HuH-7 (cell line): Measurements from ENCODE around the gene TATDN3.
A peak's percentile ranks its signal among the peaks of the same experiment; 100 is the strongest.
"Not testable (repeated sequence)": the region's sequence is repeated elsewhere in the genome, so short reads cannot be mapped to it uniquely, and the experiment has no call there.

ENCODE experiments used
- DNase-seq: peaks from one replicate; pipeline ENCODE4 v3.0.0; 2011; ENCODE audit warnings: low spot score

Gene TATDN3

DNA sequence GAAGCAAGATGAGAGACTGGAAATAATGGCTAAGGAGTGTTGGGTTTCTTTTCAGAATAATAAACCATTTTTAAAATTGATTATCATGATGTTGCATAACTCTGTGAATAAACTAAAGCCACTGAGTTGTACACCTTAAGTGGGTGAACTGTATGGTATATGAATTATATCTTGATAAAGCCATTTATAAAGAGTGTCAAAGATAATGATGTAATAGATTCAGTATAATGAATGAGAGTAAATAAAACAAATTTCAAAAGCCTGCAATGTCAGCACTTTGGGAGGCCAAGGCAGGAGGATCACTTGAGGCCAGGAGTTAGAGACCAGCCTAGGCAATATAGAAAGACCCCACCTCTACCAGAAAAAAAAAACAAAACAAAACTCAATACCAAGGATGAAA, 16.5 kb upstream of the TATDN3 start:
- no peak for DNase-seq

DNA sequence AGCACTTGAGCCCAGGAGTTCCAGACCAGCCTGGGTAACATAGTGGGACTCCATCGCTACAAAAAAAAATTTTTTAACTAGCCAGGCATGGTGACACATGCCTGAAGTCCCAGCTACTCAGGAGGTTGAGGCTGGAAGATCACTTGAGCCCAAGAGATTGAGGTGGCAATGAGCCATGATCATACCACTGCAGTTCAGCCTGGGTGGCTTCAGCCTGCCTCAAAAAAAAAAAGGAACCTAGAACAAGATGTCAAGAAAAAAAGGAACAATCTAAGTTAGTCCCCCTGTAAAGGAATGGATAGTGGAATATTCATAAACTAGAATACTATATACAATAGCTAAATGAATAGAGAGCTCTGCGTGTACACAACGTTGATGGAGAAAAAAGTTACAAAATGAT, 14.5 kb upstream of the TATDN3 start:
- no peak for DNase-seq

DNA sequence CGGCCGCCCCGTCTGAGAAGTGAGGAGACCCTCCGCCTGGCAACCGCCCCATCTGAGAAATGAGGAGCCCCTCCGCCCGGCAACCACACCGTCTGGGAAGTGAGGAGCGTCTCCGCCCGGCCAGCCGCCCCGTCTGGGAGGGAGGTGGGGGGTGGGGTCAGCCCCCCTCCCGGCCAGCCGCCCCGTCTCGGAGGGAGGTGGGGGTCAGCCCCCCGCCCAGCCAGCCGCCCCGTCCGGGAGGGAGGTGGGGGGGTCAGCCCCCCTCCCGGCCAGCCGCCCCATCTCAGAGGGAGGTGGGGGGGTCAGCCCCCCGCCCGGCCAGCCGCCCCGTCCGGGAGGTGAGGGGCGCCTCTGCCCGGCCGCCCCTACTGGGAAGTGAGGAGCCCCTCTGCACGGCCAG, 12.6 kb upstream of the TATDN3 start:
- DNase-seq, result not testable (repeated sequence)

DNA sequence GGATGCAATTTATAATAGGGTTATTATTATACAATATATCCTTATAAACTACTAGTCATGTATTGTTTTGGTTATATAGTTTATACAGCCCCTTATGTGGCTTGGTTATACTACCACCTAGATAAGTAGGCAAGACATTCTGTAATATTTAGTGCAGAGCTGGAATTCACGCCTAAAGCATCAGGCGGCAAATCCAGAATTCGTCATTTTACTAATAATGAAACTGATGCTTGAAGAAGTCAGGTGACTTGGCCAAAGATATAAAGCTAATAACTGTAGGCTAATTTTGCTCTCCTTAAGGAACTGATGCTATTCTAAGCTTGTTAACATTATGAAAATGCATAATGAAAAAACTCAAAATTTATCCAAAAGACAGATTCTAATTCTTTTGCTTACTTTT, 10.9 kb upstream of the TATDN3 start:
- DNase-seq, result no peak

DNA sequence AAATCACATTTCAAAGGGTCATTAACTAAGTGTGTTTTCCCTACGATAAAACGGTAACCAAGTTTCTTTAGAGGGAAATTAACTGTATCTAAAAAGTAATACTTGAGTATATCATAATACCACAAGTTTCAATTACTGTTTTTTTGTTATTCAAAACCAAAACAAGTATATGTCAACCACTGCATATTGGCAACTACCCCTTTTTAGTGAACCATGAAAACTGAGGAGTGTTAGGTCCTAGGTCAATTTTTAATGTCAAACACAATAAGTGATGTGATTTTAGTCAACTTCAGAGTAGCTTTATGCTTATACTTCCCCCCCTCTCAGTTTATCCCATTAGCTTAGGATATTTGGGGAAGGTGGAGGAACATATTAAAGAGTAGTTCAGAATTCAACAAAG, 10.5 kb upstream of the TATDN3 start:
- DNase-seq, result no peak

DNA sequence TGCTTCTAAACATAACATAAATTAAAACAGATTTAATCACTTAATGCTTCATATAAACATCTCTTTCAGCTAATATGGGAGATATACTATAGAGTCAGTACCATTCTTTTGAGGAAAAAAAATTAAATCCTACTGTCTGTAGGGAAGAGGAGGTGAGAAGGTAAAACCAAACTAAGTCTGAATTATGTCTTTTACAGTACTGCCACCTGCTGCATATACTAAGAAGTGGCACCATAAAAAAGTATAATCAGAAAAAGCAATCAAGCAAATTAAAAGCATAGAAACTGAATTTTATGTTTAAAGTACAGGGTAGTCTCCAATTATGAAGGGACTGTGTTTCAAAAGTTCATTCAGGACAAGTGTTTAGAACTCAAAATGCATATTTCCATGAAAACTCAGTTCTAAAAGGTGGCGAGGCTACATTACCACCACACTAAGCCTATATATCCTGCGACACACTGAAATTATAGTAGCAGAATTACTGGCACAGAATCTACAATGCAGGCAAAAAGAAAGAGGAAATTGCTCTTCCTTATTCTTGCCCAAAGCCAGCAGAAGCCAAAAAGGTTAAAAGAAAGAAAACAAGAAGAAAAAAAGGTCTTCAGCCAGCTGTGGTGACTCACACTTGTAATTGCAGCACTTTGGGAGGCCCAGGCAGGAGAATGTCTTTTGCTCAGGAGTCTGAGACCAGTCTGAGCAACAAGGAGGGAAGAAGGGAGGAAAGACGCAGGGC, 9.1 kb upstream of the TATDN3 start:
- DNase-seq, result no peak

DNA sequence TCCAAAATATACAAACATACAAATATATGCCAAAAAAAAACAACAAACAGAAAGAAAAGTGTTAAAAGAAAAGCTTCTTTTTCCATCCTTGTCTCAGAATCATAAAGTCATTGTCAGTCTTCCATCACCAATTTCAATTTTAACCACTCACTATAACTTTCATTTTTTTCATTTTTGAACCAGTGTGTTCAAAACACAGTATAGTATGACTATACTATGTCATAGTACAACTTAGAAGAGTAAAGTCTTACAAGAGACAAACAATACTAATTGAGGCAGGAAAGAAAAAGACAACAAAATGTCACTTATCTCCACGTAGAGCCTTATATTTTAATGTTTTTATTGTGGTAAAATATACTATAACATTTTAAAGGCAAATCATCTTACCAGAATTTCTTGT, 7.7 kb upstream of the TATDN3 start:
- no peak for DNase-seq

DNA sequence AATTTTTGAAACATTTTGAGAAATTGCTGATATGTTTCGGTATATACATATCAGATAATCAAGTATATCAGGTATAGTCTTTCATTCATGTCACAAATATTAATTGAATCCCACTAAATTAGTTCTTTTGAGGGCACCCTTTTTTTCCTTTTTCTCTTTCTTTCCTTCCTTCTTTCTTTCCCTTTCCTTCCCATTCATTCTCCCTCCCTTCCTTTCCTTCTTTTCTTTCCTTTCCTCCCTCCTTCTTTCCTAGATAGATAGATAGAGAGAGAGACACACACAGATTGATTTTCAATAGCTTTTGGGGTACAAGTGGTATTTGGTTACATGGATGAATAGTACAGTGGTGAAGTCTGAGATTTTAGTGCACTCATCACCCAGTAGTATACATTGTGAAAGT, 5.8 kb upstream of the TATDN3 start:
- DNase-seq, result no peak

DNA sequence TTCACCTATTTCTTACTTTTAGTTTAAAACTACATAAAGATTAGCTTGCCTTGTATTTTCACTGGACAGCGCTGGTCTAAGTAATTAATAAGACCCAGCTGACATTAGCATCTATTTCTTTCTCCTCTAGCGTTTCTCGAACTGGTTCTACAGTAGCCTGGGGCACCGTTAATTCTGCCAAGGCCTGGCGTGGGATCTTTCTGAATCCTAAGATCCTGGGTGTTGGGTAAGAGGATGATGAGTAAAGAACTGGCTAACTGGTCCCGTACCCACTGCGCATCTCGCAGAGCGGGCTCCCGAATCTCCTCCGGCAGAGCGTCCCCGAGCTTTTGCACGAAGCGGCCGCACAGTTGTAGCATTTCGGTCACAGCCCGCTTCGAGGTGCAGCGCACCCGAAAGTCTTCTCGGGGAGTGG, 426 bp upstream of the TATDN3 start:
- no peak for DNase-seq

DNA sequence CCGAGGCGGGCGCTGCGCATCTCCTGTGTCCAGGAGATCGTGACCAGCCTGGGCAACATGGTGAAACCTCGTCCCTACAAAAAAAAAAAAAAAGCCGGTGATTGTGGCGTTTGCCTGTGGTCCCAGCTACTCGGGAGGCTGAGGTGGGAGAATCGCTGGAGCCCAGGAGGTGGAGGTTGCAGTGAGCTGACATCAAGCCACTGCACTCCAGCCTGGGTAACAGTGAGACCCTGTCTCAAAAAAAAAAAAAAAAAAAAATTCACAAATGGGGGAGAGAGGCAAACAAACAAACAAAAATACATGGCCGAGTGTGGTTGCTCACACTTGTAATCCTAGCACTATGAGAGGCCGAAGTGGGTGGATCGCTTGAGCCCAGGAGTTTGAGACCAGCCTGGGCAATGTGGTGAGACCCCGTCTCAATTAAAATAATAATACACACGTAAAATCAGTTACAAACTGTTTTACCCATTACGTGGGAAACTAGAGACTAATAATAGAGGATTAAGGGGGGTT, 758 bp downstream of the TATDN3 start:
- DNase-seq, result no peak

DNA sequence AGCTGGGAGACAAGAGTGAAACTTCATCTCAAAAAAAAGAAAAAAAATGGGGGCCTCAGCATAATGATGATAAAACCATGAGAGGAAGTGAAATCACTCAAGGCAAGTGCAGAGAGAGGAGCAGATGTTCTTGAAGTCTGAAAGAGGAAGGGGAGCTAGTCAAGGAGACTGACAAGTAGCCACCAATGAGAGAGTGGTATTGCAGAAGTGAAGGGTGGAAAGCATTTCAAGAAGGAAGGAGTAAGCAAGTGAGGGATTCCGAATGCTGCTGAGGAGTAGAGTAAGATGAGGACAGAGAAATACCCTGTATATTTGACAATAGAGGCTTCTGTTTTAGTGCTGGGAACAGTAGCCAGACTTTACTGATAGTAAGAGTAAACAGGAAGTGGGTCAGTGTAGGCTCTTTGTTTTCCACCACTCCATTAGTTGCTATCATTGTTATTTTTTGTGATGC, 2.9 kb downstream of the TATDN3 start:
- DNase-seq, result no peak

DNA sequence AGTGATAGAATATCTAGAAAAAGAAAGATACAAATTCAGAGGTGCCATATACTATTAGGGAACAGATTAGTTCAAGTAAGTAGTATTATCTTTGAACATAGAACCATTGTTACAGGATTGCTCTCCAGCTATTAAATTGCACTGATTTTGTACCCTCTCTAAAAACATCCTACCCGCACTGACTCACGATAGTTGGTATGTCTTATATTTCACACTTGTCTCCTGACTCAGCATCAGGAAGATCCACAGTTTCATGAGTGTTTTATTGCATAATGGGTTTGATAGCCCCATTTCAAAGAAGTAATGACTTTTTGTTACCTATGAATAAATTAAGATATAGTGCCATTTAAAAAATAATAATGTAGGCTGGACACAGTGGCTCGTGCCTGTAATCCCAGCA, 6.0 kb downstream of the TATDN3 start:
- DNase-seq, result no peak

DNA sequence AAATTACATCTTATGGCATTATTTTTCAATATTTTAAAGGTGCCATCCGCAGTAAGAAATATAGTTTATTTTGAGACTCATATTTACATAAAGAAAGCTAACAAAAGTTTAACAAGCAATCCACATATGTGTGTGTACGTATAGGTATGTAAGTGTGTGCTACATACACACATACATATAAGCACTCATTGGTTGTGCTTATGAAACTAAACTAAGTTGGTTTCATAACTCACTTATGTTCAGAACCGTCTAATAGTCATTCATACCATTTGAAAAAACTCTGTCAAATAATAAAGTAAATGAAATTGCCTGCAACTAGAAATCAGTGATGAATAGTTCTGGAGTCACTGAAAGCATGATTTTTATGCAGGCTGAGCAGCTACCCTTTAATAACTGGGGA, 14.1 kb downstream of the TATDN3 start:
- no peak for DNase-seq

DNA sequence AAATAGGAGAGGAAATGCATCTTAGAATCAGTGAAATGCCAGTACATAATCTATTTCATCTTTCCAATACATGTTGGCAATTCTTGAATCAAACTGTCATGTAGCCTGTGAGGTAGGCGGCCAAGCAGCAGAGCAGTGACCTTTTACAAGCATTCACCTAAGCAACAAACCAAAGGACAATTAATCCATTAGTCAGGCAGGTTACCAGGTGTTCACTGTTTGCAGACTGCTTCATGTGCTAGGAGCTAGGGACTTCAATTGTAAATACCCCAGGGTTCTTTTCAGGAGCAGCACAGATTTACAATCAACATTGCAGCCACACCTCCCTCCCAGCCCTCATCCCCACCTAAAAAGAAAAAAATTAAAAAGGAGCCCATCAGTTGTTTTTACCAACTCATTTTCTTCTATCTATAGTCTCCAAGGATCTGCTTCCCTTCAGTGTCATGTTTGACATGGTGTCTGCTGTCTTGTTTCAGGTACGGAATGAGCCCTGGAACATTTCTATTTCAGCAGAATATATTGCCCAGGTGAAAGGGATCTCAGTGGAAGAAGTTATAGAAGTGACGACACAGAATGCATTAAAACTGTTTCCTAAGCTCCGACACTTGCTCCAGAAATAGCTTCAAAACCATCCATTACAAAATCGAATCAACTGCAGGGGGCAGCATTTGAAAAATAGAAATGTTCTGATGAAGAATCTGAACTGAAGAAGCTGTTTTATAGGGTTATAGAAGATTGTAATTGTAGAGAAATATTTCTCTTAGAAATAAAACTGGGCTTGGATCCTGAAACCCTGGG, 23.0 kb downstream of the TATDN3 start:
- no peak for DNase-seq

DNA sequence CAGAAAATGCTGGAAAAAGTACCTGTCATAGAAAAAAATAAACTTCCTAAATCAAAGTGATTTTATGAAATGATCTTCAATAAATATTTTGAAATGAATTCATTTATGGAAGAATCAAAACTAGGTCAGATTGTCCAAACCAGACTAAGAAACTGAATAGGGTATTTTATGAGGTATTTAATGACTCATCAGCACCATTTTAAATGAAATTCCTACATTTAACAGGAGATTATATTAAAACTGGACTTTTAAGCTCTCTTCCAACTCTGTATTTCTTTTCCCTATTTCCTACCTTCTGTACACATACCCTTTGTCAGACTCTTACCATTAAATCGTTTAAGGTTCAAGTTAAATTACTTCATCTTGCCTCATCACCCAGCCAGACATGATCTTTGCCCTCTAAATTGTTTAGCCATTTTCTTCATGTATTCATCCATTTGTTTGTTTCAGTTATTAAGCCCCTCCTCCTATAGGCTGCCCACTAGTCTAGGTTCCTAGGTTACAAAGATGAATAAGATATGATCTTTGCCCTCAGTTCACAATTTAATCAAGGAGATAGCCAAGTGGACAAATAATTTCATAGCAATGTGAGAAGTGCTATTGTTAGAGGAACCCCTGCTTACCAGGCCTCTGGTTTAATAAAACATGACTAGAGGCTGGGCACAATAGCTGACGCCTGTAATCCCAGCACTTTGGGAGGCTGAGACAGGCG, 25.0 kb downstream of the TATDN3 start:
- peak; percentile 43 for DNase-seq

DNA sequence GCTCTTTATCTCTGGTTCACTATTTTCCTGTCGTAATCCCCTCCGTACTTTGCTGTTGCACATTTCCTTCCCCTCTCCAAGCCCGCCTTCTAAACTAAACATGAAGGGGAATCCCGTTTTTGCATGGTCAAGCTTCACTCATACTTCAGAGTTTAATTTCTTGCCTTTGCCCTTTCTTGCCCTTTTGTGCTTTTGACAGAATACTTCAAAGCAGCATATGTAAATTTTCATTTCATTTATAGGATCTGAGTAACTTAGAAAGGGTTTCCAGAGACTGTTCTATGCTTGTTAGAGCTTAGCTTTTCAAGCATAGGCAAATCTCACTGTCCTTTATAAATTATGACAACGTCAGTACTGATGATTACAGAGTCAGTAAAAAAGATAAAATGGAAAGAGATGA, 28.0 kb downstream of the TATDN3 start:
- no peak for DNase-seq

DNA sequence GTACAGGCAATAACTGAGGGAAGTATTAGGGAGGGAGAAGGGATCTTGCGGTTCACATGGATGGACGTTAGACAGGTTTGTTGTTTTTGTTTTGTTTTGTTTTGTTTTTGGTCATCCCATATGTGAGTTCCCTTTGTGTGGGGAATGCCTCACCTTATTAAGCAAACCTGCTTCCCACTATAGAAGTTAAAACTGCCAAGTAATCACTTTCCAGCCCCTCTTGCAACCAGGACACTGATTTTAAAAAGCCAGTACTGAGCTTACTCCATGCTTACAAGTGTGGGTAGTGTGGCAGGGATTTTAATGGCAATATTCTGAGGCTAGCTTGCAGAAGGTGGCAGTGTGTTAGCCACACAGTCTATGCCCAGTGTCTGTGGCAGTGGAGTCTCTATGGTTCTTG, 29.3 kb downstream of the TATDN3 start:
- no peak for DNase-seq

DNA sequence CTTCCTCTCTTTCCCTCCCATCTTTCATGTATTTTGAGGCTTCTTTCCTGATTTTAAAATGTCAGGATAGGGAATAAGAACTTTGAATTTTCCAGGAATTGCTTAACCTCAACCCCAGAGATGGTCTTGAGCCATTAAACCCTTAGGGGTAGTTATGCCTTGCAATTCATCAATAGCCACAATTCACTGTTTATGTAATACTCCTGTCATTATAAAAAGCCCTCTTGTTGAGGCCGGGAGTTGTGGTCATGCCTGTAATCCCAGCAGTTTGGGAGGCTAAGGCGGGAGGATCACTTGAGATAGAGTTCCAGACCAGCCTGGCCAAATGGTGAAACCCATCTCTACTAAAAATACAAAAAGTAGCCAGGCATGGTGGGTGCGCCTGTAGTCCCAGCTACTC, 31.3 kb downstream of the TATDN3 start:
- DNase-seq, result no peak

DNA sequence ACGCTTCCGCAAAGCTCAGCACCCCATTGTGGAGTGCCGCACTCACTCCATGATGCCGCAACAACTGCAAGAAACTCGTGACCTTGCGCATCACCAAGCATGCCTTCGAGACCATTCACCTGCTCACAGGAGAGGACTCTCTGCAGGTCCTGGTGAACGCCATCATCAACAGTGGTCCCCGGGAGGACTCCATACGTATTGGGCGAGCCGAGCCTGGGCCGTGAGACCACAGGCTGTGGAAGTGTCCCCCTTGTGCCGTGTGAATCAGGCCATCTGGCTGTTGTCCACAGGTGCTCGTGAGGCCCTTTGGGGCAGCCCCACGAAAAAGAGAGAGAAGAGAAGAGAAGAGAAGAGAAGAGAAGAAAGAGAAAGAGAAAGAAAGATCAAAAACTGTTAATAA, 32.5 kb downstream of the TATDN3 start:
- DNase-seq, result no peak

DNA sequence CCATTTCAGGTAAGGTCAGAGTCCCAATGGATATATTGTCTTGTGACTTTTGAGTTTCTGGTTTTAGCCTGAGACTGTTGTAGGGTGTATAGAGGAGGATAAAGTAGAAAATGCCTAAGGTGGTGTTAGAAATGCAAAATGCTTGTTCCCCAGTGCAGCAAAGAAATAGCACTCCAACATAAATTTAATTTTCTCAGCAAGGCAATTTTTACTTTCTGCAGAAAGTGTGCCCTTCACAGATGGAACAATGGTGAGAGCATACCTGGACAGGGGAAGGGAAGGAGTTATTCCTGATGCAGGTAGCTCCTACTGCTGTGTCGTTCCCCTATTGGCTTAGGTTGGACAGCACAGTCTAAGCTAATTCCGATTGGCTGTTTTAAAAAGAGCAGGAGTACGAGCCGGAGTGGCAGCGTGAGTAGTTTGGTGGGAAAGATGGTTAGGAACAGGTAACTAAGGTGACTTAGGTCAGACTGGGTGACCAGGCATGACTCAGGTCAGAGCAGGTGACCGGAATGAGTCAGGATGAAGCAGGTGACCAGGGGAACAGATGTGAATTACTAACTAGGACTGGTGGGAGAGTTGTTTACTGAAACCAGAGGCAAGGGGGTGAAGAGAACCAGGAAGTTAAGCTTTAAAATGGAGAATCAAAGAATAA, 34.2 kb downstream of the TATDN3 start:
- no peak for DNase-seq

DNA sequence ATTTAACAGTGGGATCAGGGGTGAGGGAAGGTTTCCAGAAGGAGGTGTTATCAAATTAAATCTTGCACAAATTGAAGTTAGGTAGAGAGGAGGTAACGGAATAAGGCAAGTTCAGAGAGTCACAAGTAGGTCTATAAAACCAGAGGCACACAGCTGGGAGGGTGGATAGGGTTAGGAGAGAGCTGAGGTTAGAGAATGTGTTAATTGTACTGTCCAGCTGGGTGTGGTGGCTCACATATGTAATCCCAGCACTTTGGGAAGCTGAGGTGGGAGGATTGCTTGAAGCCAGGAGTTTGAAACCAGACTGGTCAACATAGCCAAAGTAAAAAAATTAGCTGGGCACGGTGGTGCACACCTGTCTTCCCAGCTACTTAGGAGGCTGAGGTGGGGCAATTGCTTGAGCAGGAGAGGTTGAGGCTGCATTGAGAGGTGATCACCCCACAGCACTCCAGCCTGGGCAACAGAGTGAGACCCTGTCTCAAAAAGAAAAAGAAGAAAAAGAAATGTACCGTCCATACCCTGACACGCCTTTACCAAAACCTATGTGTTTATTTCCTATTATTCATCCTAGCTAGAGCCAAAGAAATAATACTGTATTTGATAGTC, 35.6 kb downstream of the TATDN3 start:
- no peak for DNase-seq

DNA sequence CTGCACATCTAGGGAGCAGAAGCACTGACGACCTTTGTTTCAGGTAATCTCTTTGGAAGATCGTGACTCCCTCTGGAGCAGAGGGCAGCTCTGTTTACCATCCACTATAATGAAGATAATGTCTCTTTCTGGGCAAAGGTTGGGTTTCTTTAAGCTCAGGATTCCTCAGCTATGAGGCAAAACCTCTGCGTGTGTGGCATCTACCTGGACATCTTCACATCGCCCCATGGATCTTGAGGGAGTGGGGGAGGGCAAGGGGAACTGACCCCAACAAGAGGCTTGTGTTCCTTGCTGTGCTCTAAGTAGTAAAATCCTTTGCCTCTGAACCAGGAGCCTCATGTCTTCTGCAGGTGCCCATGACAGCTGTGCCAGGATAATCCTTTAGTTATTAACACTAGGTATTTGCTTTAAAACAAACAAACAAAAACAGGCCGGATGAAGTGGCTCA, 36.2 kb downstream of the TATDN3 start:
- DNase-seq, result peak; percentile 46
